BJ (cell line): ENCODE measurements around the gene ANKRD53. TPM values are rescaled to one million over a fixed set of nuclear protein-coding genes. Genes with fewer than 3 reads are reported as not detected.

Experiments
- CTCF ChIA-PET: fragments of 350-600 bp; formaldehyde crosslinking; extraction: SDS; loops from one replicate; lab custom pipeline; 2021; ENCODE audit warnings: antibody characterized with exemption, inconsistent platforms; lab: Yijun Ruan, JAX
- POLR2A ChIA-PET: fragments of 300-600 bp; sonication (Branson Sonifier 250); formaldehyde crosslinking; extraction: SDS; loops from one replicate; lab custom pipeline; 2021; ENCODE audit warnings: antibody characterized with exemption; lab: Charles Lee
- DNase-seq: peaks from one replicate; pipeline ENCODE4 v3.0.0-alpha.2; 2011; ENCODE audit warnings: low read depth
- H3K27me3 ChIP-seq: 2 replicates; pipeline ENCODE4 v1.6.0; 2011; ENCODE audit warnings: low read length; ENCODE audit not compliant: control insufficient read depth, insufficient read depth
- H3K36me3 ChIP-seq: 2 replicates; pipeline ENCODE4 v1.5.1; 2011; ENCODE audit warnings: low read length; ENCODE audit not compliant: control insufficient read depth, insufficient read depth
- H3K4me3 ChIP-seq: 2 replicates; pipeline ENCODE4 v1.5.1; 2011; ENCODE audit warnings: low read depth, mild to moderate bottlenecking, control low read depth, low read length
- CTCF ChIP-seq: IDR thresholded peaks from 2 replicates; pipeline ENCODE4 v1.5.1; 2011; ENCODE audit warnings: low read depth, mild to moderate bottlenecking, control low read depth, inconsistent platforms, low read length, moderate library complexity; ENCODE audit not compliant: insufficient read depth
- polyA plus RNA-seq: library from polyadenylated mRNA; depleted of rRNA; stranded (reverse); fragments of >200 nt; gene quantifications from 2 replicates; pipeline ENCODE4 v1.2.3, GENCODE V29; 2011

Gene ANKRD53
- polyA plus RNA-seq, 1 experiment: 0.43 TPM

- peaks cover 5% of the 10 kb centered on the region for H3K27me3 ChIP-seq
- DNase-seq: no peak
- ChIA-PET POLR2A (no interaction called here), CTCF (interaction anchor here (0.9 to 4.8 kb wide), 3 partner anchors 12 to 89 kb away, joined by 3 to 33 read pairs (median 4); no protein-coding TSS in a partner anchor)
- no peaks in the 10 kb centered on the region for H3K36me3 ChIP-seq
- H3K4me3 ChIP-seq: no peak overlapping the region
- no peak for TF ChIP-seq CTCF
Observed at GRCh38 chr2:70959271-70959761, 19.1 kb upstream of the ANKRD53 start.

- H3K36me3 ChIP-seq: no peaks in the 10 kb centered on the region
- H3K4me3 ChIP-seq: no peak overlapping the region
- H3K27me3 ChIP-seq: peaks cover under 1% of the 10 kb centered on the region
- POLR2A ChIA-PET: no interaction called here
- DNase-seq: no peak
- TF ChIP-seq CTCF: no peak
- CTCF ChIA-PET: interaction anchor here (0.9 to 4.8 kb wide), 7 partner anchors 8 to 41 kb away, joined by 3 to 33 read pairs (median 4); no protein-coding TSS in a partner anchor
Observed at GRCh38 chr2:70959851-70960832, 18.3 kb upstream of the ANKRD53 start.

- TF ChIP-seq CTCF: no peak
- Histone ChIP-seq H3K27me3 (no peaks in the 10 kb centered on the region; the same call in 1 of the 2 replicates), H3K4me3 (no peak overlapping the region), H3K36me3 (no peaks in the 10 kb centered on the region)
- no peak for DNase-seq
- ChIA-PET POLR2A (no interaction called here), CTCF (interaction anchor here (0.7 to 4.8 kb wide), 7 partner anchors 9 to 100 kb away, joined by 3 to 33 read pairs (median 4); no protein-coding TSS in a partner anchor)
Observed at GRCh38 chr2:70960833-70961647, 17.4 kb upstream of the ANKRD53 start.

- H3K36me3 ChIP-seq: no peaks in the 10 kb centered on the region
- no peak overlapping the region for H3K4me3 ChIP-seq
- H3K27me3 ChIP-seq: no peaks in the 10 kb centered on the region; the same call in 1 of the 2 replicates
- no peak for TF ChIP-seq CTCF
- no peak for DNase-seq
- ChIA-PET CTCF (interaction anchor here (0.7 to 4.8 kb wide), 6 partner anchors 12 to 140 kb away, joined by 3 to 33 read pairs (median 4); no protein-coding TSS in a partner anchor), POLR2A (no interaction called here)
Observed at GRCh38 chr2:70961648-70961994, 16.8 kb upstream of the ANKRD53 start.
